Right atrium auricular region (tissue), 2 donors: ENCODE measurements around the gene GAREM1. TPM values are rescaled to one million over a fixed set of nuclear protein-coding genes. Genes with fewer than 3 reads are reported as not detected.
"Not testable (repeated sequence)": the region's sequence is repeated elsewhere in the genome, so short reads cannot be mapped to it uniquely, and the experiment has no call there.

Experiments used
- DNase-seq: peaks from one replicate; pipeline ENCODE4 v3.0.0-alpha.2; 2019; ENCODE audit warnings: low spot score
- H3K27ac ChIP-seq, 2 donors: fragments of 200-600 bp; sonication (generic); 1 replicate in 1 of 2; 2 replicates in 1 of 2; pipeline ENCODE4 v1.5.1; 2016 to 2019
- H3K27me3 ChIP-seq, 2 donors: fragments of 200-600 bp; sonication (generic); one replicate each; pipeline versions ENCODE4 v1.5.1 to v1.6.0; 2017 to 2019
- H3K36me3 ChIP-seq: fragments of 200-600 bp; sonication (generic); one replicate; pipeline ENCODE4 v1.5.1; 2016
- H3K4me1 ChIP-seq, 2 donors: fragments of 200-600 bp; sonication (generic); one replicate each; pipeline versions ENCODE4 v1.5.1 to v1.6.0; 2017 to 2019
- H3K4me3 ChIP-seq, 2 donors: fragments of 200-600 bp; sonication (generic); 1 replicate in 1 of 2; 2 replicates in 1 of 2; pipeline ENCODE4 v1.5.1; 2017 to 2019; ENCODE audit warnings: mild to moderate bottlenecking in 1 of 2, moderate library complexity in 1 of 2
- H3K9me3 ChIP-seq, 2 donors: fragments of 200-600 bp; sonication (generic); one replicate each; pipeline ENCODE4 v1.5.1; 2019
- CTCF ChIP-seq, 2 donors: fragments of 200-600 bp; sonication (generic); IDR thresholded peaks; one replicate each; pipeline ENCODE4 v1.5.1; 2019; ENCODE audit warnings: antibody characterized with exemption in 2 of 2
- total RNA-seq, 2 donors: library from RNA; depleted of rRNA; stranded (reverse); fragments of >200 nt; gene quantifications; one replicate each; pipeline ENCODE4 v1.1.0, GENCODE V29; 2016

The GAREM1 gene
- total RNA-seq, 2 donors from 2014 or later, result 13.6 to 19.3 TPM

GRCh38 chr18:32483002-32483401, 12.3 kb upstream of the GAREM1 start:
- no peak for DNase-seq
- Histone ChIP-seq H3K27ac (no peak overlapping the region), H3K4me1 (no peaks in the 10 kb centered on the region), H3K9me3 (no peaks in the 10 kb centered on the region), H3K27me3 (no peaks in the 10 kb centered on the region), H3K36me3 (no peaks in the 10 kb centered on the region), H3K4me3 (no peak overlapping the region)
- no peak for TF ChIP-seq CTCF (IDR thresholded peaks at IDR 0.05)

GRCh38 chr18:32482117-32482516, 11.4 kb upstream of the GAREM1 start:
- Histone ChIP-seq H3K9me3 (no peaks in the 10 kb centered on the region), H3K4me1 (no peaks in the 10 kb centered on the region), H3K36me3 (no peaks in the 10 kb centered on the region), H3K4me3 (no peak overlapping the region), H3K27ac (no peak overlapping the region), H3K27me3 (no peaks in the 10 kb centered on the region)
- no peak for DNase-seq
- no peak for TF ChIP-seq CTCF (IDR thresholded peaks at IDR 0.05)

GRCh38 chr18:32480581-32480980, 9.9 kb upstream of the GAREM1 start:
- Histone ChIP-seq H3K4me3 (no peak overlapping the region), H3K4me1 (no peaks in the 10 kb centered on the region), H3K27me3 (no peaks in the 10 kb centered on the region), H3K27ac (no peak overlapping the region), H3K36me3 (no peaks in the 10 kb centered on the region), H3K9me3 (no peaks in the 10 kb centered on the region)
- TF ChIP-seq CTCF (IDR thresholded peaks at IDR 0.05), result no peak
- no peak for DNase-seq

- no peak overlapping the region for H3K4me3 ChIP-seq
- TF ChIP-seq CTCF (IDR thresholded peaks at IDR 0.05), result no peak
- no peaks in the 10 kb centered on the region for H3K4me1 ChIP-seq
- H3K27ac ChIP-seq, result no peak overlapping the region
- no peaks in the 10 kb centered on the region for H3K9me3 ChIP-seq
- H3K36me3 ChIP-seq, result no peaks in the 10 kb centered on the region
- no peak for DNase-seq
- no peaks in the 10 kb centered on the region for H3K27me3 ChIP-seq
Observed at GRCh38 chr18:32478807-32479206, 8.1 kb upstream of the GAREM1 start.

- DNase-seq, result no peak
- Histone ChIP-seq H3K27me3 (no peaks in the 10 kb centered on the region), H3K27ac (no peak overlapping the region), H3K36me3 (no peaks in the 10 kb centered on the region), H3K4me1 (no peaks in the 10 kb centered on the region), H3K4me3 (no peak overlapping the region), H3K9me3 (no peaks in the 10 kb centered on the region)
- TF ChIP-seq CTCF (IDR thresholded peaks at IDR 0.05), result no peak
Observed at GRCh38 chr18:32478317-32478716, 7.6 kb upstream of the GAREM1 start.

- Histone ChIP-seq H3K27ac (no peak overlapping the region), H3K4me1 (peaks cover 0 to 7% of the 10 kb centered on the region in 2 donors), H3K36me3 (no peaks in the 10 kb centered on the region), H3K9me3 (no peaks in the 10 kb centered on the region), H3K27me3 (no peaks in the 10 kb centered on the region), H3K4me3 (no peak overlapping the region)
- TF ChIP-seq CTCF (IDR thresholded peaks at IDR 0.05), result no peak
- DNase-seq, result no peak
Observed at GRCh38 chr18:32476106-32476505, 5.4 kb upstream of the GAREM1 start.

GRCh38 chr18:32475069-32475468, 4.4 kb upstream of the GAREM1 start:
- not testable (repeated sequence) for H3K9me3 ChIP-seq, H3K4me3 ChIP-seq, H3K27ac ChIP-seq, DNase-seq, H3K27me3 ChIP-seq, H3K36me3 ChIP-seq, H3K4me1 ChIP-seq
